DOHH2 (cell line): ENCODE results near the gene HMGCL.

Source experiments
- CTCF ChIP-seq: fragments of 200-600 bp; sonication (generic); IDR thresholded peaks from one replicate; pipeline ENCODE4 v1.5.1; 2014; ENCODE audit warnings: antibody characterized with exemption, mild to moderate bottlenecking, low read depth, low read length; ENCODE audit not compliant: poor library complexity, severe bottlenecking
- EZH2phosphoT487 ChIP-seq: fragments of 200-600 bp; sonication (generic); IDR thresholded peaks from 2 replicates; pipeline ENCODE4 v1.6.1; 2017; ENCODE audit warnings: borderline replicate concordance, mild to moderate bottlenecking, antibody characterized with exemption, low read length, moderate library complexity, mixed read lengths

GRCh38 chr1:23799570-23800399 lies 25.4 kb downstream of the HMGCL start:
- no peak for TF ChIP-seq CTCF
- no peak for TF ChIP-seq EZH2phosphoT487
